ENCODE data around the gene TRIM71. TPM values are rescaled to one million over a fixed set of nuclear protein-coding genes. Genes with fewer than 3 reads are reported as not detected.
"Not testable (repeated sequence)": the region's sequence is repeated elsewhere in the genome, so short reads cannot be mapped to it uniquely, and the experiment has no call there.

Gene TRIM71
- total and polyA plus RNA-seq, 7 donors, result not detected

DNA sequence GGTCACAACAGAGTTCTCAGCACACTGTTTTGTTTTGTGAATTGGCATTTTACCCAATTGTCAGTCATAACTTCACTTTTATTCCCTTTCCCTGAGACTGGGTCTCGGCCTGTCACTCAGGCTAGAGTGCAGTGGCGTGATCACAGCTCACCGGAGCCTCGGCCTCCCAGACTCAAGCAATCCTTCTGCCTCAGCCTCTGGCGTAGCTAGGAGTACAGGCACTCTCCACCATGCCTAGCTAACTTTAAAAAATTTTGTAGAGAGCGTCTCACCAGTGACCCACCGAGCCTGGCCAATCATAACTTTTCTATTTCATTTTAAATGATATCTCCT lies 26.5 kb downstream of the TRIM71 start:
- intact Hi-C loops (cut with DNase I), result no loop called here

GRCh38 chr3:32844914-32845313 lies 27.1 kb downstream of the TRIM71 start:
- Histone ChIP-seq H3K4me3 (no peak overlapping the region), H3K4me1 (no peaks in the 10 kb centered on the region), H3K27me3 (no peaks in the 10 kb centered on the region), H3K27ac (no peak overlapping the region), H3K36me3 (no peaks in the 10 kb centered on the region), H3K9me3 (no peaks in the 10 kb centered on the region)
- intact Hi-C loops (cut with DNase I), result no loop called here
- WGBS, 2 donors, result 98 to 100% methylated on average over 1 of the region's 1 CpG
- DNase-seq, result no peak
- TF ChIP-seq EP300 (IDR thresholded peaks at IDR 0.05), result no peak
- no peak for TF ChIP-seq CTCF (IDR thresholded peaks at IDR 0.05)
- TF ChIP-seq POLR2AphosphoS5 (IDR thresholded peaks at IDR 0.05), result no peak
- TF ChIP-seq POLR2A (IDR thresholded peaks at IDR 0.05), result no peak

More for the DNA sequence above, 26.5 kb downstream of the TRIM71 start:
- TF ChIP-seq EP300 (IDR thresholded peaks at IDR 0.05), result no peak
- TF ChIP-seq POLR2A (IDR thresholded peaks at IDR 0.05), result no peak
- TF ChIP-seq POLR2AphosphoS5 (IDR thresholded peaks at IDR 0.05), result no peak
- TF ChIP-seq CTCF (IDR thresholded peaks at IDR 0.05), result no peak
- Histone ChIP-seq H3K4me1 (no peaks in the 10 kb centered on the region), H3K27me3 (no peaks in the 10 kb centered on the region), H3K9me3 (no peaks in the 10 kb centered on the region), H3K27ac (no peak overlapping the region), H3K36me3 (no peaks in the 10 kb centered on the region), H3K4me3 (no peak overlapping the region)
- DNase-seq, result no peak
- WGBS, 2 donors, result 91 to 94% methylated on average over 7 of the region's 7 CpGs

DNA sequence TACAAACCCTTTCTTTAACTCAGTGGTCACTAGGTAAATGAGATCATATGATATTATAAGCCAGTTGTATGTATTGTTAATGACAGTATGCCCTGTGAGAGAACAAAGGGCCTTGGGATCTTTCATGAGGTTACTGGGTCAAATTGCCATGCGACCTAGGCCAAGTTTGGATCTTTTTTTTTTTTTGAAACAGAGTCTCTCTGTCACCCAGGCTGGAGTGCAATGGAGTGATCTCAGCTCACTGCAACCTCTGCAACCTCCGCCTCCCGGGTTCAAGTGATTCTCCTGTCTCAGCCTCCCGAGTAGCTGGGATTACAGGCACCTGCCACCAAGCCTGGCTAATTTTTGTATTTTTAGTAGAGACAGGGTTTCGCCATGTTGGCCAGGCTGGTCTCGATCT lies 27.7 kb downstream of the TRIM71 start:
- H3K4me1 ChIP-seq; DNase-seq; H3K36me3 ChIP-seq; H3K27ac ChIP-seq; intact Hi-C loops (cut with DNase I); H3K4me3 ChIP-seq; H3K9me3 ChIP-seq; H3K27me3 ChIP-seq: not testable (repeated sequence)
- 93 to 94% methylated on average over 6 of the region's 6 CpGs for WGBS, 2 donors

DNA sequence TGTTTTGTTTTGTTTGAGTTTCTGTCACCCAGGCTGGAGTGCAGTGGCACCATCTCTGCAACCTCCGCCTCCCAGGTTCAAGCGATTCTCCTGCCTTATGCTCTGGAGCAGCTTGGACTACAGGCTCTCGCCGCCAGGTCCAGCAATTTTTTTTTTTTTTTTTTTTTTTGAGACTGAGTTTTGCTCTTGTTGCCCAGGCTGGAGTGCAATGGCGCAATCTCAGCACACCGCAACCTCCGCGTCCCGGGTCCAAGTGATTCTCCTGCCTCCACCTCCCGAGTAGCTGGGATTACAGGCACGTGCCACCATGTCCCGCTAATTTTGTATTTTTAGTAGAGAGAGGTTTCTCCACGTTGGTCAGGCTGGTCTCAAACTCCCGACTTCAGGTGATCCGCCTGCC lies 29.2 kb downstream of the TRIM71 start:
- H3K4me1 ChIP-seq; H3K36me3 ChIP-seq; H3K4me3 ChIP-seq; H3K27me3 ChIP-seq; intact Hi-C loops (cut with DNase I); DNase-seq; H3K9me3 ChIP-seq; H3K27ac ChIP-seq: not testable (repeated sequence)
- WGBS, 2 donors, result 92 to 96% methylated on average over 15 of the region's 15 CpGs

DNA sequence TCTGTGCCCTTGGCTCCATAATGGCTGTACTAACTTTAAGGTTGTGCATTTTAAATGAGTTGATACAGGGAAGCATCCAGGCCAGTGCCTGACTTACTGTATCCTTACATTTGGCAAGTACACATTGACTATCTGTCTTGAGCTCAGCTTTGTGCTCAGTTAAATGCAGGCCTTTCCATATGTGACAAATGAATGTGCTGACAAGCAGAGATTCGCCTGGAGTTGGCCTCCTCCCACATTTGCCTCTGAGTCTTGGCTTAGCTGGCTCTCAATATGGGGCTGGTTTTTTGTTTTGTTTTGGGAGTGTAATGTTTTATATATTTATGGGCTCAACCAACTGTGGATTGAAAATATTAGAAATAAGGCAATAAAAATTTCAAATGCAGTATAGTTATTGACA lies 29.7 kb downstream of the TRIM71 start:
- intact Hi-C loops (cut with DNase I), result no loop called here
- WGBS, 2 donors, result 83 to 87% methylated on average over 1 of the region's 1 CpG

More for the DNA sequence above, 29.7 kb downstream of the TRIM71 start:
- Histone ChIP-seq H3K4me1 (no peaks in the 10 kb centered on the region), H3K27me3 (no peaks in the 10 kb centered on the region), H3K9me3 (no peaks in the 10 kb centered on the region), H3K4me3 (no peak overlapping the region), H3K27ac (no peak overlapping the region), H3K36me3 (no peaks in the 10 kb centered on the region)
- TF ChIP-seq POLR2A (IDR thresholded peaks at IDR 0.05) (no peak), POLR2AphosphoS5 (IDR thresholded peaks at IDR 0.05) (no peak), CTCF (IDR thresholded peaks at IDR 0.05) (no peak), EP300 (IDR thresholded peaks at IDR 0.05) (no peak)
- DNase-seq, result no peak
